Middle frontal gyrus (tissue), 1 donor: ENCODE results near the gene CDK1.

Experiments used
- DNase-seq: peaks from one replicate; pipeline ENCODE4 v3.0.0-alpha.2; 2015; ENCODE audit warnings: low spot score; ENCODE audit errors: extremely low spot score

The CDK1 gene

DNA sequence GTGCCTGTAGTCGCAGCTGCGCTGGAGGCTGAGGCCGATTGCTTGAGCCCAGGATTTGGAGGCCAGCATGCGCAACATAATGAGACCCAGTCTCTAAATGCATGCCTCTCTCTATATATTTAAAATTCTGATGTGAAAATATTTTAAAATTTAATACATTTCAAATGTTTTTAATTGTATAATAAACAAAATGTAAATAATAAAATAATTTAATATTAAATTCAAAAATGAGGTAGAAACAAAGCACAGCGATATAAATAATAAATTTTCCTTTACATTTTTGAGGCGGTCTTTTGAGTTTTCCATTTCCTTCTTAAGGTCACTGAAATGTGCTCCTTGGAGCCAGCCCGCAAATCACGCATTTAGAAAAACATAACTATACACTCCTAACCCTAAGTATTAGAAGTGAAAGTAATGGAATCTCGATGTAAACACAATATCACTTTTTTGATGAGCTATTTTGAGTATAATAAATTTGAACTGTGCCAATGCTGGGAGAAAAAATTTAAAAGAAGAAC, 523 bp upstream of the CDK1 start:
- no peak for DNase-seq

DNA sequence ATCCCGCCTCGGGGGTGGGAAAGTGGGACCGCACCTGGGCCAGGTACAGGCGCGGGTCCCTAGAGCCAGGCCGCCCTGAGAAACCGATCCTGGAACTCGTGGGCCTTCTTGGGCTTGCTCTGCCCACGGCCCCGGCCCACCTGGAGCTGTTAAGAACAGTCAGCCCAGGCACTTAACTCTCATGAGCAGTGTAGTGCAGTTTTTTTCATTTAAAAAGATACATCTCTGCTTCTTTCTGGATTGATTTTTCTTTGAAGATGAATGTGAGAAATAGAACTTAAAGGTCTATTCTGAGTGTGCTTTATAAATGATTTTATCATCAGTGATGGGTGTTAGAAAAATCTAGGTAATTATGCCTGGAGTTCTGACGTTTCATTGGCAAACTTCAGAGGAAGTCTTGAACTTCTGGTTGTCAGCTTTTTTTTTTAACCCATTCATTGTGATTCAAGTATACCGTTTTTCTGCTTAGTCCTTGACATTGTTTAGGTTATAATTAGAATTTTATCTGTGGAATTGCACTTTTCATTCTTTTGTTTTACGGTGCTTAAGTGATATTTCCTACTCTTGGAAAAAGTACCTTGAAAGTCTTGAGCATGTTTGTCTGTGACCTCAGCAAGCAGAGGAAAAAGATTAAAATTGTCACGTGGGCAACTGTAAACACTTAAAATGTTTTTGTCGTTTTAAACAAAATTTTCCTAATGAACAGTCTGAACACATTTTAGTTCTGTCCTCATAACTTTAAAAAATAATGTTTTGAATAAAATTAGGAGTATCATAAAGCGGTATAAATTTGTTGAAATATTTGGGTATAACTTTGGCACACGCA, 906 bp downstream of the CDK1 start:
- DNase-seq: no peak

DNA sequence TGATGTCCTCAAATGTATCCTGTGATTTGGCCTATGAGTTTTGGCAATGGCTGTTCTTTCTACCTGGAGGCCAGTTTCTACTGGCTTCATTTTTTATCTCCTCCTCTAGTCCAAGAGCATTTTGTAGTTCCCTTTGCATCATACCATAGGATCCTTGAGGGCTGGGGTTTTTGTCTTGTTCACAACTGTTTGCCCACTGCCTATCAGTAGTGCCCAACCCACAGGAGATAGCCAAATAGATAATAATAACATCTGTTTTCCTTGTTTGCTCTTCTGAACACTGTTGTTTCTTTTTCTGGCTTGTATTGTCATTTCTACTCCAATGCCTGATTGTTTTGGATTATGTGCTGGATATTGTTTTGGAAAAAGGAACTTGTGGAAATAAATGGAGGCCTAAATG, 3.4 kb downstream of the CDK1 start:
- no peak for DNase-seq

DNA sequence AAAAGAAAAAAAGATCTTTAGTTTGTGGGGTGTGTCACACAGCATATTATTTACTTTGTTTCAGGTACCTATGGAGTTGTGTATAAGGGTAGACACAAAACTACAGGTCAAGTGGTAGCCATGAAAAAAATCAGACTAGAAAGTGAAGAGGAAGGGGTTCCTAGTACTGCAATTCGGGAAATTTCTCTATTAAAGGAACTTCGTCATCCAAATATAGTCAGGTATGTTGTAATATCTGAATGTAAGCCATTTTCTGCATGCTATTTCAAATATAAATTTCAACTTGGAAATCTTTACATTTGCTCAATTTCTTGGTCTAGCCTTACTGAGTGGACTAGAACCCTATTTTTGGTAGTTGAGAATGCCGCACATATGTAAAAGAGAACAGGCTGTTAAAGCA, 6.4 kb downstream of the CDK1 start:
- DNase-seq: no peak

DNA sequence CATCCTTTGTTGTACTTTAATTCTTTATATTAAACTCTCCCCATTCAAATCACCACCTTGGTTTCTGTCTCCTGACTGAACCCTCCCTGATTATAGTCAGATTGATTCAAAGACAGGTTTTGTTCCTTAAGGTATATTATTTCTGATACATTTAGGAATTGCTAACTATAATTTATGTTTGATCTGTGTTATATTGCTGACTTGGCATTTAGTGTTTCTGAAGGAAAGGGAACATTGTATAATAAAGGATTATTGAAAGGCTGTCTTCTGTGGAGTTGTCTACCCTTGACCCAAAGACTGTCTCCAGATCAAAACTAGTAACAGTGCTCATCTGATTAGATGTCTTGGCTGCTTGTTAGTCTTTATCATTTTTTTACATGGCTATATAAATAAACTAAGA, 10.3 kb downstream of the CDK1 start:
- no peak for DNase-seq

- DNase-seq: no peak
Observed at GRCh38 chr10:60789340-60789739, 11.1 kb downstream of the CDK1 start.

GRCh38 chr10:60794953-60795352, 16.7 kb downstream of the CDK1 start:
- no peak for DNase-seq

- DNase-seq: no peak
Observed at GRCh38 chr10:60795465-60796202, 17.4 kb downstream of the CDK1 start.

DNA sequence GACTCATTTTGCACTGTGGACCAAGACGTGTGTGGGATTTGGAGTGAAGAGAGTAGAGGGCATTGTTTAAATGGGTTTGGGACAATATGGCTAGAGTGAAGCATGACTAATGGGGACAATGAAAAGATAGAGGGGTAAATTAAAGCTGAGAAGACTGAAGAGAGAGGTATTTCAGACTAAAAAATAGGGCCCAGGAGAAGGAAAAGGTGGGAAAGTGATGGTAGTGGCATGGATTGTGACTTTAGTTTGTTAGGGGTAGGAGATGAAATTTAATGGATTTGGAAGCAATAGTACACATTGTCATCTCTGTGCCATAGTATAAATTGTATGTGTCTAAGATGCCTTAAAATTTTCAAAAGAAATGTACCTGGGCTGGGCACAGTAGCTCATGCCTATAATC, 18.2 kb downstream of the CDK1 start:
- no peak for DNase-seq

DNA sequence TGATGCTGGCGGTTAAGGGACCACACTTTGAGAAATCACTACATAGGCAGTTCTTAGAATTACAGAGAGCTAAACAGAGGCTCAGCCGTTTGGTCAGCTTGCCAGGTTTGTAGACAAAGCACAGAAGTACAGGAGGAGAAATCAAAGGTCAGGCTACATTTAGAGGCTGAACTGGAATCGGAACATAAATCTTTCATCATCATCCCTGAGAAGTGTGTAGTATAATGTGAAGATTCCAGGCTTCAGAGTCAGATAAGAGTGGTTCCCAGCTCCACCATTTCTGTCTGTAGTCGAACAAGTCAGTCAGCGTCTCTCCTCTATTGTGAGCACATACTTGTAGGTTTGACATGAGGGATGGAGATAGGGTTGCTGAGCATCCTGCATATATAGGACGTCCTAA, 18.9 kb downstream of the CDK1 start:
- no peak for DNase-seq

DNA sequence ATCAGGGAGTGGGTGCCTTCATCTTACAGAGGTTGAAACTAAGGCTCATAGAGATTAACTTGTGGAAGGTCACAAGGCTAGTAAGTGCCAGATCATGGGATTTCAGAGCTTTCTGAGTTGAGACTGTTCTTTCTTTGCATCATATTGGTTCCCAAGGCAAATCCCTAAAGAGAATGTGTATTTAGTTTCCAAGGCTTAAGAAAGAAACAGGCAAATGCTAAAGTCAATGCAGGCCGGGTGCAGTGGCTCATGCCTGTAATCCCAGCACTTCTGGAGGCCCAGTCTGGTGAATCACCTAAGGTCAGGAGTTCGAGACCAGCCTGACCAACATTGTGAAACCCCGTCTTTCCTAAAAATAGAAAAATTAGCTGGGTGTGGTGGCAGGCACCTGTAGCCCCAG, 19.8 kb downstream of the CDK1 start:
- DNase-seq: no peak

DNA sequence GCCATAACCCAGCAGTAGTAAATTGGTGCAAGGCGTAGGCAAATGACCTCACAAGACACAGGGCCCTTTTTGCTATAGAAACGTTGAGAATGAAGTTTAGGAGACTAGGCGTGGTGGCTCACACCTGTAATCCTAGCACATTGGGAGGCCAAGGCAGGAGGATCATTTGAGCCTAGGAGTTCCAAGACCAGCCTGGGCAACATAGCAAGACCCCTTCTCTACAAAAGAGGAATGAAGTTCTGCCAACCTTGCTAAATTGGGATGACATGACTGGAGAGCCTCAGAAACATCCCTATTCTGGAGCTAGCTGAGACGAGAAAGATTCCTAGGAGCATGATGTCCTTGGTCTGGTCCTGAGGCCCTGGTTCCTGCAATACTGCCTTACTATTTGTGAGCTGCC, 20.6 kb downstream of the CDK1 start:
- no peak for DNase-seq

GRCh38 chr10:60799971-60800650, 21.8 kb downstream of the CDK1 start:
- DNase-seq: no peak

GRCh38 chr10:60800918-60801317, 22.6 kb downstream of the CDK1 start:
- no peak for DNase-seq

- no peak for DNase-seq
Observed at GRCh38 chr10:60801522-60801921, 23.2 kb downstream of the CDK1 start.

DNA sequence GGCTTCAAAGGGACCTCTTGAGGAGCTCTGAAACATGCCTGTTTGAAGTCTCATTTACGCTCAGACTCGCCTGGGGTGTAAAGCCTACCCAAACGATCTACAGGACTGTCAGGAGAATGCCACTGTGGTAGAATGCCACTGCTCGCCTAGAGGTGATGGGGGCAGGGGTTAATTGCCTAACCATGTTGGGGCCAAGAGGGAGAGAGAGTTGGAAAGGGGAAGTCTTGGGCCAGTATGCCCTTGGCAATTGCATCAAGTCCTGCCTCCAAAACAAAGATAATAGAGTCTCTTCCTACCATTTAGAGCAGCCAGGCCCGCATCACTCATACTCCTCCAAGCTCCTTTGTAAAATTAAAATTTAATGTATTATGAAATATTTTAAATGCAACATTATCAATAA, 25.2 kb downstream of the CDK1 start:
- DNase-seq: no peak

DNA sequence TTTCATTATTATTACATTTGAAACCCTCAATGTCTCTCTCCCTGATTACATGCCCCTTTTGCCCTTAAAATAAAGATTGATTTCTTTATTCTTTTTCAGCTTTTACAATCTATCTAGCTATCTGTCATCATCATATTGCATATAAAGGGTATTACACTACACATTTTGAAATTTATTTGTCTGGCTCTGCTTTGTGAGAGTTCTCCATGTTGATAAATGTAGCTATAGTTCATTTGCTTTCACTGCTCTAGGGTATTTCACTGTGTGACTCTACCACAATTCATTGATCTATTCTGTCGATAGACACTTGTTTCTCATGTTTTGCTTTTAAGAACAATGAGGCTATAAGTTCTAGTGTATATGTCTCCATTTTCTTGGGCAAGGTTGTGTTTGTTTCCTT, 25.6 kb downstream of the CDK1 start:
- no peak for DNase-seq

DNA sequence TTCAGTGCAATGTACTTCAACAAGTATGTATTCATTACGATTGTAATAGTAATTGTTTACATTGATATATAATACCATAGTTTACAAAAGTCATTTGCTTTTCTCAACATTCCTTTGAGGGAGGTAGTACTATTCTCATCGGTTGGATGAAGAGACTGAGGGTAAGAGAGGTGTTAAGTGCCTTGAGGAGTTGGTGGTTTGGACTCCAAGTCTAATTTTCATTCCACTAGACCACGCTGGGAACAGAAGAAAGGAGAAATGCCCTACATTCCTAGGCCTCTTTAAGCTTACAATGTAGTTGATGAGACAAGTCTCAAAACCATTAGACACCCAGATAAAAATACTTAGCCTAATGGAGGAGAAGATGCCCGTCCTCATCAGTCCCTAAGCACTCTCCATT, 28.6 kb downstream of the CDK1 start:
- DNase-seq: no peak

- DNase-seq: no peak
Observed at GRCh38 chr10:60807499-60807898, 29.2 kb downstream of the CDK1 start.

- DNase-seq: no peak
Observed at GRCh38 chr10:60808036-60808435, 29.8 kb downstream of the CDK1 start.

DNA sequence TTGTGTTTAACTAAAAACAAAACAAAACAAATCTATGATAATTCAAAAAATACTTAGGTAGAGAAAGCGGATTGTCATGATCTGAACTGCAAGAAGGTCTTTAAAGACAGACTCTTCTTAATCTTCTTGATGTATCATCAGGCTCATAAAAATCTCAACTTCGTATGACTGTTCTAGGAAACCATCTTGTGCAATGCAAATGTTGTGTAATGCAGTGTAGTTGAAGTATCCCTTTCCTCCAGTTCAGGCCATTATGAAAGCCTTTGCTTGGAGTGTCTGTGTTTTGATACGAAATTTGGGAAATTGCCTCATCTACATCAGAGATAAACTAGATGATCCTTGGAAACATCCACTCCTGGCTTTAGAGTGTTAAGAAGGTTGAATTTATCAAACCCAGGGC, 30.9 kb downstream of the CDK1 start:
- DNase-seq: no peak
